8988T (cell line): ENCODE results near the gene CSTB.

Source experiments
- DNase-seq: peaks from one replicate; pipeline ENCODE4 v3.0.0; 2011

The CSTB gene

DNA sequence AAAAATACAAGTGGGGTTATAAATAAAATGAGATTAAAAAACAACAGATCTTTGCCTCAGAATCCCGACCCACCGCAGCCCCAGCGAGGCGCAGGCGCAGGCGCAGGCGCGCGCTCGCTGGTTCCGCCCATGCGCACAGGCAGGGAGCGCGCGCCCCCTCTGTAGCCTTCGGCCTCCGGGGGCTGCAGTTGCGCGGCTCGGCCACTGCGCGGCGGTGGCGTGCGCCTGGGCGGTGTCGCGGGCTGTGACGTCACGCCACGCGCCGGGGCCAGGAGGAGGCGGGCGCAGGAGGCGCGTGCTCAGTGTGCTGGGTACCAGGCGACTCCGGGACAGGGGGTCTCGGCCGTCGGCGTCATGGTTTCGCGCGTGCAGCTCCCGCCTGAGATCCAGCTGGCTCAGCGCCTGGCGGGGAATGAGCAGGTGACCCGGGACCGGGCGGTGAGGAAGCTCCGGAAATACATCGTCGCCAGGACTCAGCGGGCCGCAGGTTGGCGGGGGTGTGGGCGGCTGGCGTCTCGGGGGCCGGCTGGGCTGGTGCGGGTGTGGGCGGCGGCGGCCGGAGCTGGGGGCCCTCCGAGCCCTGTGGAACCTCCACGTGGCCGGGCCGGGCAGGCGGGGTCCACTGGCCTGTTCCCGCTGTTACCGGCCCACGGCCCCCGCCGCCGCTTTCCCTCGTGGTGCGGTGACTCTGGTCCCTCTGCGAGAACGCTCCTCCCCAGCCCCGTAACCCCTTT is 13.3 kb upstream of the CSTB start, which contains the start of gene RRP1:
Gene RRP1, plus strand, starts transcription at position 302 of the 734 bp plus-strand sequence. Its CDS starts 53 bp downstream, at position 355.
- peak; percentile 85 for DNase-seq

- DNase-seq, result no peak
These were observed 10.8 kb upstream of the CSTB start for GRCh38 chr21:43786807-43787440.

DNA sequence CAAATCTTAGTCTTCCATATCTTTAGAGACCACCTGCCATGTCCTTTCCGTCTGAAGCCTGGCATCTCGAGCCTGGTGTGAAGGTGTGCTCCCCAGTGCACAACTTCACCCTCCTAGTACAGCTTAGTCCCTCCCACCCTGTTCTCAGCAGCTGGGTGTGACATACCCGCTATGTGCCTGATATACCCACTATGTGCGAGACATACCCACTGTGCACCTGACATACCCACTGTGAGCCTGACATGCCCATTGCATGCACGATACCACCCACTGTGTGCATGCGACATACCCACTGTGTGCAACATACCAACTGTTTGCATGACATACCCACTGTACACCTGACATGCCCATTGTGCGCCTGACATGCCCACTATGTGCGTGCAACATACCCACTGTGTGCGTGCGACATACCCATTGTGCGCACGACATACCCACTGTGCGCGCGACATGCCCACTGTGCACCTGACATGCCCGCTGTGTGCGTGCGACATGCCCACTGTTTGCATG is 10.2 kb upstream of the CSTB start:
- no peak for DNase-seq

DNA sequence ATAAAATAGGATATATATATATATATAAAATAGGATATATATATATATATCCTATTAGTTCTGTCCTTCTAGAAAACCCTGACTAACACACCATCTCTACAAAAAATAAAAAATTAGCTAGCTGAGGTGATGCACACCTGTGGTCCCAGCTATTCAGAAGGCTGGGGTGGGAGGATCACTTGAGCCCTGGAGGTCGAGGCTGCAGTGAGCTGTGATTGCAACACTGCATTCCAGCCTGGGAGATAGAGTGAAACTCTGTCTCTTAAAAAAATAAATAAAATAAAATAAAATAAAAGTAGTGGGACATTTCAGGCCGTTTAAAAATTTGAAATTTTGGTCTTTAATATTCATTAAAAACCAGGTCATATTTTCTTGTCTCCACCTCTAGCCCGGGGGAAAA is 9.0 kb upstream of the CSTB start:
- no peak for DNase-seq

DNA sequence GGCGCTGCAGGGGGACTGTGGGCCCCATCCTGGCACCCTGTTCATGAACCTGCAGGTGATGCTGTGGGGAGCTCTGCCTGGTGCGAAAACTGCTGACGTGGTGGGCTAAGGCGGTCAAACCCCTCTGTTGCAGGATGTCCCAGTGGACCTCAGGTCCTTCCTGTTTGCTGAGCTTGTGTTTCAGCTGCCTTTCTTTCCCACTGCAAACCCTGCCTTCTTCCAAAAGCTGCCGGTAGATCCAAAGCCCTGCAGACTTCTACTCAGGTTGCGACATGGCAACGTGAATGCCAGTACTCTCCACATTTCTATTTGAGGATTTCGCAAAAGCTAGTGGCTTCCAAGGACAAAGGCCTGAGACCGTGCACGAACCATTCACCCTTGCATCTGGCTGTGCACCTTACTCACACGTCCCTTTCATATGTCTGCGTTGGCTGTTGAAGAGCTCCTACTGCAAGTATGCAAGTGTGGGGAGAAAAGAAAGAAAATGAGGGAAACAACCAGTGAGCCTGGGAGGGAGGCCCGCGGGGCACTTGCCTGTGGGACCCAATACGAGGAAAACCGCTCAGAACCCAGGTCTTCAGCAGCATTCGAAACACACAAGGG is 7.1 kb upstream of the CSTB start:
- DNase-seq, result no peak

- no peak for DNase-seq
These were observed 6.5 kb upstream of the CSTB start for GRCh38 chr21:43782431-43783097.

- no peak for DNase-seq
These were observed 5.7 kb upstream of the CSTB start for GRCh38 chr21:43781846-43782245.

DNA sequence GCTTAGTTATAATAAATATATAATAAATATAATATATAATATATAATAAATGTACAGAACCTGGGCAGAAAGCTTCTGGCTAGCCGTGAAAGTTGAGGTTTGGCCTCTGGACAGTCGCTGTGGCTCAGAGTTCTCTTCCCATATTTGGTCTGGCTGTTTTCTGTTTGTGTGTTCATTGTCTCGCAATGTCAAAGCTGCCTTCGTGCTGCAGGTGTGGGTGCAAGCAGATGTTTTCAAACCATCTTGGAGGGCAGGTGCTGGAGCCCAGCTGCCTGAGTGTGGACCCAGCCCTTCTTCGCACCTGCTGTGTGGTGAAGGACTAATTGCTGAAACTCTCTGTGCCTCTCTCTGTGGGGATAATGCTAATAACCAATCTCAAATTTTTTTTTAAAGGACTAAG is 3.6 kb upstream of the CSTB start:
- no peak for DNase-seq

DNA sequence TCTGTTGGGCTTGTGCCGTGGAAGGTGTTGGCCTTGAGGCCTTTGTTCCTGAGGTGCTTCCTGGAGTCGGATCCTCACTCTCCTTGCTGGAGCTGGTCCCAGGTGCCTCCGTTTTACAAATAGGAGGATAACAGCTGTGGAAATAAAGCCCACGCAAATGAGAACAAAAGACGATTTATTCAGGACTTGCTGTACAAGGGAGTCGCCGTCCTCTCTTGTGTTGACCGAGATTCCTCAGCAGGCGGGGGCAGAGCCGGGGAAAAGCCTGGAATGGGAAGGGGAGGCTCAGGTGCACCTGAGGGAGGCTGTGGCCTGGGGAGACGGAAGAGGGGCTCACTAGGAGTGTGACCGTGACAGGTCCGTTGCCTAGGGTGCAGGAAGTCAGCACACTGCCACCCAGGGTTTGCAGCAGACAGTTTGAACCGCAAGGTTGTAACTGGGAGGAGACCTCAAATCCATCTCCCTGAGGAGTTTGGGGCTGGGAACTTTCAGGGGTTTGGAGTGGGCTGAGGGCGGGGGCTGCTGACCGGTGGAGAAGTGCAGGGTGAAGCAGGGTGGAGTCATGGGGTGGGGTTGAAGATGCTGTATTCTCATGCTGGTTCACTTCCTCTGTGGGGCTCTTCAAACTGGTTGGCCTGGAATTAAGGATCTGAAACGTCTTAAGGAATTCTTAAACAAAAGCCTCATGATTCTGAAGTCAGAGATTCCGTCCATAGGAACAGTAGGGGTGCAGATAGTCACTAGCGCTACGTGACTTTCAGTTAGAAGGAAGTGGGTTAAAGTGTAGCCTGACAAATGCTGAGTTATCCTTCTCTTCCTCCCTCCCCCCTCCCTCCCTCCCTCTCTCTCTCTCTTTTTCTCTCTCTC is 2.6 kb upstream of the CSTB start:
- no peak for DNase-seq

GRCh38 chr21:43777953-43778352 is 1.8 kb upstream of the CSTB start:
- no peak for DNase-seq

DNA sequence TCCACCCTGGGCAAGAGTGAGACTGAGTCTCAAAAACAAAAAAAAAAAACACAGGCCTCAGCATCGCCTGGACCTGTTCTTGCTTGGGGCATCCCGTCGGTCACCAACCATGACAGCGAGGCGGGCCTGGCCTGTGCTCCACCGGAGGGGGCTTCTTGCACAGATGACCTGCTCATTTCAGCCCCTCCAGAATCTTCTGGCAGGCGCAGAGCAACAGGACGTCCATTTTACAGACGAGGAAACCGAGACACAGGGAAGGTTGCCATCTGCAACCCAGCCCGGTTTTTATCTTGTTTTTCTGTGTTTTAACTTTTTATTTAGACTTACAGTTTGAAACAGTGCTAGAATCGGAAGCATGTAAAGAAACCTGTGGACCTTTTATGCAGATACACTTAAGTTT is 918 bp downstream of the CSTB start:
- no peak for DNase-seq

- no peak for DNase-seq
These were observed 1.9 kb downstream of the CSTB start for GRCh38 chr21:43774163-43774562.

- DNase-seq, result no peak
These were observed 3.7 kb downstream of the CSTB start for GRCh38 chr21:43772425-43772821.

- DNase-seq, result no peak
These were observed 4.2 kb downstream of the CSTB start for GRCh38 chr21:43771698-43772424.

- DNase-seq, result no peak
These were observed 4.9 kb downstream of the CSTB start for GRCh38 chr21:43771199-43771675.

- no peak for DNase-seq
These were observed 5.9 kb downstream of the CSTB start for GRCh38 chr21:43770066-43770655.

DNA sequence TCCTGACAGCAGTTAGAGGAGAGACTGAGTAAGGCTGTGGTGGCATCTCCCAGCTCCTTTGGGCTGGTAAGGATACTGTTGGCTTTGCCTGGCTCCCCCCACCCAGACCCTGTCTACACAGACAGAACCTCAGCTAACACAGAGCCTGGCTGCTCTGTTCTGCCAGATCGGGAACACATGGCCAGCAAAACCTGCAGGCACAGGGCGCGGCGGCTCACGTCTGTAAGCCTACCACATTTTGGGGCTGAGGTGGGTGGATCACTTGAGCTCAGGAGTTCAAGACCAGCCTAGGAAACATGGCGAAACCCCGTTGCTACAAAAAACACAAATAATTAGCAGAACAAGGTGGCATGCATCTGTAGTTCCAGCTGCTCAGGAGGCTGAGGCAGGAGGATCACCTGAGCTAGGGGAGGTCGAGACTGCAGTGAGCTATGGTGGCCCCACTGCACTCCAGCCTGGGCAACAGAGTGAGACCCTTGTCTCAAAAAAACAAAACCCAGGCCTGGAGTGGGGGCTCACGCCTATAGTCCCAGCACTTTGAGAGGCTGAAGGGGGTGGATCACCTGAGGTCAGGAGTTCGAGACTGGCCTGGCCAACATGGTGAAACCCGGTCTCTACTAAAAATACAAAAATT is 6.7 kb downstream of the CSTB start:
- DNase-seq, result no peak

DNA sequence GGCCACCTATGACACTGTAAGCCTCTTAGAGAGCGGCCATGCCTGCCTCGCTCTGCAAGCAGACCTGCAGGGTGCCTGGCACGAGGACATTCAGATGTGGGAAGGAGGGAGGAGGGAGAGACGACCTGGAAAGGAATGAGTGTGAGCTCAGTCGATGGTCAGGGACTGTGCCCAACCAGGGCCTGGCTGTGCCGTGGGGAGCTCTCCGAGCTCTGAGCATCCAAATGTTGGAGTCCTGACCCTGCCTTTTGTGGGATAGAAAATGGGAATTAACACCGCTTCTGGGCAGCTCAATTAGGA is 7.3 kb downstream of the CSTB start:
- no peak for DNase-seq

GRCh38 chr21:43767984-43768867 is 7.9 kb downstream of the CSTB start:
- DNase-seq, result peak; percentile 34

- no peak for DNase-seq
These were observed 8.6 kb downstream of the CSTB start for GRCh38 chr21:43767498-43767983.
